Epithelial cell of esophagus (primary cell): ENCODE measurements around the gene FABP1.

ENCODE experiments used
- DNase-seq: peaks from one replicate; pipeline ENCODE4 v3.0.0; 2010; ENCODE audit warnings: low read depth
- H3K4me3 ChIP-seq: 2 replicates; pipeline ENCODE4 v1.5.1; 2011; ENCODE audit warnings: mild to moderate bottlenecking, low read length, control low read depth
- TF ChIP-seq, protein P1 (sequence below): IDR thresholded peaks from 2 replicates; pipeline ENCODE4 v1.5.1; 2011; ENCODE audit warnings: low read depth, mild to moderate bottlenecking, low read length, control low read depth, inconsistent platforms; ENCODE audit not compliant: insufficient read depth; ENCODE audit errors: missing control alignments

The FABP1 gene

DNA sequence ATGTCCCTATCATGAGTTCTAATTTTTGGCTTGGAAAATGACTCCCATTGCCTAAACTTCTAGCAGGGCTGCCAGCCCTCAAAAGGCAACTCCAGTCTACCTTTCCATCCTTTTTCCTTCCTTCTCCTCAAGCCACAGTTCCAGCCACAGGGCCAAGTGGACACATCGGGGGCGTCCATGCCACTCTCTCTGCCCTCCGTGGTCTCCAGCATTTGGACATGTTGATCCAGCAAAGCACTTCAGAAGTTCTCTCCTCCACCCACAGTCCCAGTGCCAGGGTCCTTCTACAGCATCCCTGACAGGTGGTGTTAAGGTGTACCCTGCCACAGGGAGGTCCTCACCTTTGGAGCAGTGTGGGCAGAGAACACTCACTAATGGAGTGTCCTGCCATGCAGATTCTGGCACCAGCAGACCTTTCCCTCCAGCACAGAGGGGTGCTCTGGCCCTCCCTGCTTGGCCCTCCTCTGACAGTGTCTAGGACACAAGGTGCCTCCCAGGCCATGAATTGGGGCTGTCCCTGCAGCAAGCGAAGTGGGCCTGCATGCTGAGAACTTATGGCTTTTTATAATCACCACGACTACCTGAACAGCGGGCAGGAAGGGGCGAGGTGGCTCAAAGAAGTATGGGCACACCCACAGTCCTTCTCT, 1.6 kb upstream of the FABP1 start:
- H3K4me3 ChIP-seq = no peak overlapping the region
- DNase-seq = no peak
- TF ChIP-seq, protein P1, sequence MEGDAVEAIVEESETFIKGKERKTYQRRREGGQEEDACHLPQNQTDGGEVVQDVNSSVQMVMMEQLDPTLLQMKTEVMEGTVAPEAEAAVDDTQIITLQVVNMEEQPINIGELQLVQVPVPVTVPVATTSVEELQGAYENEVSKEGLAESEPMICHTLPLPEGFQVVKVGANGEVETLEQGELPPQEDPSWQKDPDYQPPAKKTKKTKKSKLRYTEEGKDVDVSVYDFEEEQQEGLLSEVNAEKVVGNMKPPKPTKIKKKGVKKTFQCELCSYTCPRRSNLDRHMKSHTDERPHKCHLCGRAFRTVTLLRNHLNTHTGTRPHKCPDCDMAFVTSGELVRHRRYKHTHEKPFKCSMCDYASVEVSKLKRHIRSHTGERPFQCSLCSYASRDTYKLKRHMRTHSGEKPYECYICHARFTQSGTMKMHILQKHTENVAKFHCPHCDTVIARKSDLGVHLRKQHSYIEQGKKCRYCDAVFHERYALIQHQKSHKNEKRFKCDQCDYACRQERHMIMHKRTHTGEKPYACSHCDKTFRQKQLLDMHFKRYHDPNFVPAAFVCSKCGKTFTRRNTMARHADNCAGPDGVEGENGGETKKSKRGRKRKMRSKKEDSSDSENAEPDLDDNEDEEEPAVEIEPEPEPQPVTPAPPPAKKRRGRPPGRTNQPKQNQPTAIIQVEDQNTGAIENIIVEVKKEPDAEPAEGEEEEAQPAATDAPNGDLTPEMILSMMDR = no peak

DNA sequence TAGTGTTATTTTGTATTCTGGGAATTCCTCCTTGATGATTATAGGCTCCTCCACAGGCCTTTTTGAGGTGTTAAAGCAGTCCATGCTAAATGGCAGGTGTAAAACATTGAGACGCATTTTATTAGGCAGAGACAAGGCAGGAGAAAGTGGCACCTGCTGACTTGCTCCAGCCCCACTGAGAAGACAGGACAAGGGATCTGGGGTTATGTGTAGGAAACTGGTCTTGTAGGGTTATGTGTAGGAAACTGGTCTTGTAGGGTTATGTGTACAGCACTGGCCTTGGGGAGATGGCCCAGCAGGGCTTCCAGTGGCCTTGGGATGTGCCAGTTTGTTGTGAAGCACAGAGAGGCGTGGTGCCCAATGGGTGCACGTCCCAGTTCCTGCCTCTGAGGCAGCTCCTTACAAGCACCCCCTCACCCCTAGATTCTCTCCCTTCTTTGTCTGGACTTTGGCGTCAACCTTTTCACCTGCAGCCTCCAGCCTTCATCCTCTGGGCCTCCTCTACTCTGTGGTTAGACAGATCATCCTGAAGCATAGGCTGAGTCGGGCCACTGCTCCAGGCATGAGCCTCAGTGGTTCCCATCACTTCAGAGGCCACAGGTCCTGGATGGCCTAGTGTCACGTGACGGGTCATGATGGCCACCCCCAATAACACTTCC, 921 bp upstream of the FABP1 start:
- DNase-seq = no peak
- no peak overlapping the region for H3K4me3 ChIP-seq
- TF ChIP-seq, protein P1 = no peak

- DNase-seq = no peak
- H3K4me3 ChIP-seq = no peak overlapping the region
- TF ChIP-seq, protein P1 = no peak
These were observed 299 bp downstream of the FABP1 start for GRCh38 chr2:88127638-88127887.

DNA sequence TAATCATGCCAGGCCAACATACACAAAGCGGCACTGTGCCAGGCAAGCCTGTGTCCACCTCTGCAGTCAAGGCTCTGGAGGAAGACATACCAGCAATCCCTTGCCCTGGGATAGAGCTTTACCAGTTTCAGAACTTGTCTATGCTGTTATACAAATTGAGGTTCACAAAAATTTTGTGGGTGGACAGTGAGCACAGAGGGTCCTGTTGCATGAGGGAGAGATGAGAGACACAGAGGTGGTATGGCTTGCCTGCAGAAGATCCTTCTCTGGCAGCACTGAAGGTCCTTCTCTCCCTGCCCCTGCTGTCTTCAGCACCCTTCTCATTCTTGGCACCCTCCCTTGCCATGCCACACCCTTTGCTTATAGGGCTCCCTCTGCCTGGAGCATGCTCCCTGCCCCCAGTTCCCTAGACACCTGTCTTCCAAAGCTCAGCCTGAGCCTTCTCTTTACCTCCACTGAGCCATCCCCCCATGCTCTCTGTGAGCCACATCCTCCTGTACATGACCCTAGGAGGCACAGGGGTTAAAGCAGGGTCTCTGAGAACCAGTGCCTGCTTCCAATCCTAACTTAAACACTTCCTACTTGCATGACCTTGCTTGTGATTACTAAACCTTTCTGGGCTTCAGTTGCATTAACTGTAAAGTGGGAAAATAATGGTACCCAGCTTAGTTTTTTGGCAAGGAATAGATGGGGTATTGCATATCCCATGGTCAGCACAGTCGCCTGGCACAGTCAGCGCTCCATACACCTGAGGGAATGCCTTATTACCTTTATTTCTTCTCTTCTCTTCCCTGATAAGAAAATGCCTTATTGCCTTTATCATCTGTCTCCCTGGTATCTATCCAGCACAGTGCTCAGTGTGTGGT, 857 bp downstream of the FABP1 start:
- TF ChIP-seq, protein P1 = no peak
- no peak for DNase-seq
- no peak overlapping the region for H3K4me3 ChIP-seq

DNA sequence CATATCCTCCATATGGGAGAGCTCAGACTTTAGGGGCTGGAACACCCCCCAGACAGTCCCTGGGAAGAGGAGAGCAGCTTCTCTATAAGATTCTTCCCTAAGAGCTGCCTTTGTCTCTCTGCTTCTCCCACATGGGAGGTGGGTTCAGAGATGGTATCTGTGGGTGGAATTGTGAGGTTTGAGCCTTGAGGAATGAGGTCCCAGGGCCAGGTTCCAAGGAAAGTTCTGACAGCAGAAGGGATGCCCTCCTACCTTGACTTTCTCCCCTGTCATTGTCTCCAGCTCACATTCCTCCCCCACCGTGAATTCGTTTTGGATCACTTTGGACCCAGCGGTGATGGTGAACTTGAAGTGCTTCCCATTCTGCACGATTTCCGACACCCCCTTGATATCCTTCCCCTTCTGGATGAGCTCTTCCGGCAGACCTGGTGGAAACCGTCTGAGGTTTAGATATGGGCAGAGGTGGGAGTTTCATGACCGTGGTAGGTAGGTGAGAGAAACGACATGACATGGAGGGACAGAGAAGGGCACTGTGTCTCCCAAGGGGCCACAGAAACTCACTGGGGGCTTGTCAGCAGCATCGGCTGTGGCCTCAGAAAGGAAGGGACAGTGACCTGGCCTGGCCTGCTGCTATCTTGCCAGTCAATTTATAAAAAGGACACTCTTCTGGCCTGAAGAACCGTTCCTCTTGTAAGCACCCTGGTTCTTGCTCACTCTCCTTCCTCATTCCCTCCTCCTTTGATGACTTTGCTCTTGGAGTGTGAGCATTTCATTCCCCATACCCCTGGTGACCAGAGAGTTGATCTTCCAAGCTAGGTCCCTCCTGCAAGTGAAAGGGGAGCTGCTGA, 1.7 kb downstream of the FABP1 start:
- H3K4me3 ChIP-seq = no peak overlapping the region
- no peak for DNase-seq
- TF ChIP-seq, protein P1 = no peak

DNA sequence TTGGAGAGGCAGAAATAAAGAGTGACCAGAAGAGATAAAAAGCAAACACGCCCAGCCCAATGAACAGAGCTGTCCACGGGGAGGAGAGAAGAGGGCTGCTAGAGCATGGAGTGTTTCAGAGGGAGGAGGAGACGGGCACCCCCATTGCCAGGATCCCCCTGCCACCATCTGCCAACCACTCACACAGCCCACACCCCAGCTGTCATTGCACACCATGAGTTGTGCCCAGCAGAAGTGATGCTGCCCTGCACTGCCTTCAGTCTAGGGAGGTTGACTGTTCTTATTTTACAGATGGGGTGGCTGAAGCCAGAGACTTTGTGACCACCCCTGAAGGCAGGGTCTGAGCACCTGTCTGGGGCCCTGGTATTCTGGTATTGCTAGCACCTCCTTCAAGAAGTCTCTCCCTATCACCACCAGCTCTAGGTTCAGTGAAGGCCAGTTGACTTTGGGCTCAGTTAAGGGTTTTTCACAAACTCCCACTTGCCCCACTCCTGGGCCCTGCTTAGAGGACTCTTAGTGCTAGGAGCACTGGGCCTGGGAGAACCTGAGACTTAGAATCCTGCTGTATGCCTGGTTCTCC, 2.4 kb downstream of the FABP1 start:
- DNase-seq = no peak
- no peak overlapping the region for H3K4me3 ChIP-seq
- TF ChIP-seq, protein P1 = no peak
